Adipocyte (in vitro differentiated cells): ENCODE measurements around the gene RGS8.
A peak's percentile ranks its signal among the peaks of the same experiment; 100 is the strongest.

Source experiments
- DNase-seq: peaks from one replicate; pipeline ENCODE4 v3.0.0-alpha.2; 2015; ENCODE audit warnings: low read depth
- H3K27me3 ChIP-seq: replicated peaks from 2 replicates; pipeline ENCODE4 v1.7.0; 2013; ENCODE audit warnings: mild to moderate bottlenecking, low read length, moderate library complexity; ENCODE audit not compliant: control insufficient read depth, insufficient read depth
- H3K36me3 ChIP-seq: 2 replicates; pipeline ENCODE4 v1.7.0; 2013; ENCODE audit warnings: low read length, mild to moderate bottlenecking, moderate library complexity; ENCODE audit not compliant: control insufficient read depth, insufficient read depth, severe bottlenecking
- H3K4me1 ChIP-seq: 2 replicates; pipeline ENCODE4 v1.7.0; 2013; ENCODE audit warnings: mild to moderate bottlenecking, low read length, moderate library complexity; ENCODE audit not compliant: control insufficient read depth, insufficient read depth
- H3K4me3 ChIP-seq: 2 replicates; pipeline ENCODE4 v1.7.0; 2013; ENCODE audit warnings: mild to moderate bottlenecking, low read length, moderate library complexity
- H3K9ac ChIP-seq: 2 replicates; pipeline ENCODE4 v1.7.0; 2013; ENCODE audit warnings: mild to moderate bottlenecking, low read length, moderate library complexity
- H3K9me3 ChIP-seq: 2 replicates; pipeline ENCODE4 v1.7.0; 2013; ENCODE audit warnings: mild to moderate bottlenecking, low read length, moderate library complexity; ENCODE audit not compliant: control insufficient read depth

Gene RGS8, protein sequence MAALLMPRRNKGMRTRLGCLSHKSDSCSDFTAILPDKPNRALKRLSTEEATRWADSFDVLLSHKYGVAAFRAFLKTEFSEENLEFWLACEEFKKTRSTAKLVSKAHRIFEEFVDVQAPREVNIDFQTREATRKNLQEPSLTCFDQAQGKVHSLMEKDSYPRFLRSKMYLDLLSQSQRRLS

DNA sequence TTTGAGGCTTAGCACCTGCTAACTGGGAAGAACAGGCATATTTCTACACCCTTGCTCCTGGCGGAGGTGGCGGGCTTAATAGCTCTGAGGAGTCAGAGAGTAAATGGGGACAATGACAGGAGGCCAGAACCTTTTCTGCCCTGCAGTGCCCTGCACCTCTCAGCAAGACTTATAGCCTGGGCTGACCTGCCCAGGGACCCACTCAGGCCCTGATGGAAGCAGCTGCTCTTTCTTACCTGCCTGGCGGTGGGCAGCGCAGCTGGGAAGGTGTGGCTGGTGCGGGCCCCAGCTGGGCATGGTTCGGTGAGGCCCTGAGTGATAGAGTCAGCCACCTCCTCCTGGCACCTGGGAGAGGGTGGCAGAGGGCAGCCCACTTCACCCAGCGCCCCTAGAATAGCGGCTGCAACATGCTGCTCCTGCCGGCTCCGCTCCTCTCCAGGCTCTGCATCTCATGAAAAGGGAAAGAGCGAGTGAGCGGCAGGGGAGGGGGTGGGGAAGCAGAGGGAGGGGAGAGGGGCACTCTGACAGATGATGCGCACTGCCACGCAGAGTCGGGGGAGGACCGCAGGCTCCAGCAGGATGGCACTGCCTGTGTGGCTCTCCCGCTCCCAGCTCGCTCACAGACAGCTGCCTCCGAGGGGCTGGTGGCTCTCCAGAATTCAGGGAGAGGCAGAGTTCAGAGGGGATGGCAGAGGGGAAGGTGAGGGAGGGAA, at the start of gene RGS8:
Gene RGS8, minus strand, starts transcription at position 472 of the 713 bp plus-strand sequence. CDS start 14,938 bp downstream, outside the sequence.
- Histone ChIP-seq H3K9ac (no peak within 1 kb of the TSS), H3K36me3 (no peaks in the 10 kb centered on the region), H3K27me3 (peaks cover 59% of the 10 kb centered on the region), H3K4me1 (no peaks in the 10 kb centered on the region), H3K4me3 (no peak within 1 kb of the TSS), H3K9me3 (no peaks in the 10 kb centered on the region)
- no peak for DNase-seq

- Histone ChIP-seq H3K9me3 (peaks cover 6% of the 10 kb centered on the region), H3K4me1 (no peaks in the 10 kb centered on the region), H3K9ac (no peak overlapping the region), H3K4me3 (no peak overlapping the region), H3K36me3 (no peaks in the 10 kb centered on the region), H3K27me3 (peaks cover 12% of the 10 kb centered on the region)
- DNase-seq = peak; percentile 5
Observed at GRCh38 chr1:182731852-182732575, 47.6 kb upstream of the RGS8 start.

- Histone ChIP-seq H3K9me3 (no peaks in the 10 kb centered on the region), H3K27me3 (peaks cover 12% of the 10 kb centered on the region), H3K4me3 (no peak overlapping the region), H3K9ac (no peak overlapping the region), H3K36me3 (no peaks in the 10 kb centered on the region), H3K4me1 (peaks cover 16% of the 10 kb centered on the region)
- DNase-seq = no peak
Observed at GRCh38 chr1:182726912-182727311, 42.5 kb upstream of the RGS8 start.

DNA sequence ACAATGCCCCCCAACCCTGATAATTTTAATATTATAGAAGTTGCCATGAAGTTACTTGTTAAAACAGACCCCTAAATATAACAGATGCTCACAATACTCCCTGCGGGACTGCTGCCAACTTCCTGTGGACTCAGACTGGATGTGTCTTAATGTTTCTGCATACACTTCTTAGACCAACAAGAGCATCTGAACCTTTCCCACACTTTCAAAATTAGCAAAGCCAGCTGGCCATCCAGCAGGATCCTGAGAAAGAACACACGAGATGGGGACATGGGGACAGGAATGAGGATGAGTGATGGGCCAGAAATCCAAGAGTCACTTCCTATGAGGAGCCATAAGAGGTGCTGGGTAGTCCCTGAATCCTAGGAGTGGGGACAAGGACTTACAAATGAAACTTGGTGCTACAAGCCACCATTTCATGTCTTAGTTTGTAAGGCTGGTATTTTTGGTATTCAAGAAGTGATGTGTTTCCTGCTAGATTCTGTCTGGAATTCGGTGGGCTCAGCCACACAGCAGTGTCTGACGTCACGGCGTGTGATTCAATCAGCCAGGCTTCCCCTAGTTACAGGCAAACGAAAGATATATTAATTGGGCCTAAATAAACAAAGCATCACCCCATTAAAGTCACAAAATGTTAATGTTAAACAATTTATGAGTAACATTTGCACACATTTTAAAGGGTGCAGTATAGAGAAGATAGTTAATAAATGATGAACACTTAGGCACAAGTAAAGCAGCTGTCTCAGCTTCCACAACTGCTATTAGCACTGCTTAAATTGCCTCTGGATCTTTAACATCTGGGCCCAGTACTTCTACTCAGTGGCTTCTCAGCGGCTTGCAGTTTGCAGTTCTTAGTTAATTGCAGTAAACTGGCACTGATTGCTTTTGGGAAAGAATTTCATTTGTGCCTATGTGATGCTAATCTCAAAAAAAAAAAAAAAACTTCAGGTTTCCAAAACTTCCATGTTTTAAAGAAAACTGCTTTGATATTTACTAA, 41.2 kb upstream of the RGS8 start:
- H3K36me3 ChIP-seq = no peaks in the 10 kb centered on the region
- H3K4me1 ChIP-seq = peaks cover 16% of the 10 kb centered on the region
- no peak overlapping the region for H3K9ac ChIP-seq
- DNase-seq = no peak
- H3K9me3 ChIP-seq = no peaks in the 10 kb centered on the region
- H3K27me3 ChIP-seq = no peaks in the 10 kb centered on the region
- H3K4me3 ChIP-seq = no peak overlapping the region

DNA sequence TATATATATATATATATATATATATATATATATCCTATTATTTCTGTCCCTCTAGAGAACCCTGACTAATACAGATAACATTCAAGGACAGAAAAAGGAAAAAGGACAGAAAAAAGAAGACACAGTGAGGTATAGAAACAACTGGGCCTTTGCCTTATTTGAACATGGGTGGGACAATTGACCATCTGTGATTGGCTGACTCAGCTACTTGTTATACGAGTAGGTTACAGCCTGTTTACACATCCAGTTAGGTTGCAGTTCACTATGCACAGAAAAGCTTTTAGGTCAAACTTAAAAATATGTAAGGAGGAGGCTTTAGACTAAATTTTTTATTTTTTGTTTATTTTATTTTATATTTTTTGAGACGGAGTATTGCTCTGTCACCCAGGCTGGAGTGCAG, 39.8 kb upstream of the RGS8 start:
- no peak for DNase-seq
- Histone ChIP-seq H3K4me3 (no peak overlapping the region), H3K36me3 (no peaks in the 10 kb centered on the region), H3K4me1 (peaks cover 16% of the 10 kb centered on the region), H3K9ac (no peak overlapping the region), H3K9me3 (no peaks in the 10 kb centered on the region), H3K27me3 (no peaks in the 10 kb centered on the region)

DNA sequence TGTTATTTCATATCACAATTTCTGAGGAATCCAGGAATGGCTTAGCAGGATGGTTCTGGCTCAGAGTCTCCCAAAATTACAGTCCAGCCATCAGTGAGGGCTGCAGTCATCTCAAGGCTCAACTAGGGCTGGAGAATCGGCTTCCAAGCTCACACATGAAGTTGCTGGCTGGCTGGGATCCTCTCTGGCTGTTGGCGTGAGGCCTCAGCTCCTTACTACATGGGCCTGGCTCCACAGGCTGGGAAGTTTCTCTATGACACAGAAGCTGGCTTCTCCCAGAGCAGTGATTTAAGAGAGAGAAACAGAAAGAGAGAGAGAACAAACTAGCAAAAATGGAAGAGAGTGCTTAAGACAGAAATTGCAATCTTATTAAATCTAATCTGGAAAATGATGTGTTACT, 38.8 kb upstream of the RGS8 start:
- Histone ChIP-seq H3K4me1 (peaks cover 16% of the 10 kb centered on the region), H3K27me3 (no peaks in the 10 kb centered on the region), H3K4me3 (no peak overlapping the region), H3K9me3 (no peaks in the 10 kb centered on the region), H3K36me3 (no peaks in the 10 kb centered on the region), H3K9ac (no peak overlapping the region)
- DNase-seq = no peak

DNA sequence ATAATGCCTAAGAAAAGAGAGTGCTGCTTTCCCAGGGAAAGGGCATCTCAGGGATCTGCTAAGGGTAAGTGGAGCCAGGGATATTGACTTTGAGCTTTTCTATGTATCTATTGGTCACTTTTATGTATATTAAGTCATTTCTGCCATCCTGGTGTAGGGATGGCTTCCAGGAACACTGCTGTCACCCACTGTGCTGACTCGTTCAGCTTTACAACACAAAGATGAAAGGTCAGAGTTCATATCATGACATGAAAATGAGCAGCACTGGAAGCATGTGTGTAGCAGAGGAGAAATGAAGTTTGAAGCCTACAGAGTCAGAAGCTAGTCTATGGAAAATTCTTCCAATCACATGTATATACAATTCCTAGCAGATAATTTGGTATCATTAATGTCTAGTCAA, 37.1 kb upstream of the RGS8 start:
- Histone ChIP-seq H3K9me3 (no peaks in the 10 kb centered on the region), H3K9ac (no peak overlapping the region), H3K27me3 (peaks cover 13% of the 10 kb centered on the region), H3K4me1 (peaks cover 16% of the 10 kb centered on the region), H3K4me3 (no peak overlapping the region), H3K36me3 (no peaks in the 10 kb centered on the region)
- no peak for DNase-seq

DNA sequence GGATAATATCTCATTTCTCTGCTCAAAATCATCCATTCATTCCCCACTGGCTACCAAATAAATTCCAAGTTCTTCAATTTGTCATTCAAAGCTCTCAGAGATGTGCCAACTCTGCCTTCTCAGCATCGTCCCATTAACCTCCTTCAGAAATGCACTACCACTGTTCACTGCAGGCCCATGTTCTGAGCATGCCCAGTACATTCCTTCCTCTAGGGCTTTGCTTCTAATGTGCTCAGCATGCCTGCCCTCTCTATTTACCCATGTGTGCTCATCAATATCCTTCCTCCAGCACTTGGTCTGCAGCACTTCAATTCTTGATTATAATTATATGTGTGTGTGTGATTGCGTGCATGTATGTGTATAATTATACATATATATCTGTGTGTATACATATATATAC, 36.1 kb upstream of the RGS8 start:
- no peak overlapping the region for H3K9ac ChIP-seq
- H3K36me3 ChIP-seq = no peaks in the 10 kb centered on the region
- no peaks in the 10 kb centered on the region for H3K9me3 ChIP-seq
- no peak overlapping the region for H3K4me3 ChIP-seq
- DNase-seq = peak; percentile 24
- peaks cover 13% of the 10 kb centered on the region for H3K27me3 ChIP-seq
- peaks cover 12% of the 10 kb centered on the region for H3K4me1 ChIP-seq

GRCh38 chr1:182719553-182719952, 35.2 kb upstream of the RGS8 start:
- H3K9ac ChIP-seq = no peak overlapping the region
- peaks cover 8% of the 10 kb centered on the region for H3K4me1 ChIP-seq
- no peaks in the 10 kb centered on the region for H3K9me3 ChIP-seq
- H3K36me3 ChIP-seq = no peaks in the 10 kb centered on the region
- no peak for DNase-seq
- peaks cover 13% of the 10 kb centered on the region for H3K27me3 ChIP-seq
- H3K4me3 ChIP-seq = no peak overlapping the region

DNA sequence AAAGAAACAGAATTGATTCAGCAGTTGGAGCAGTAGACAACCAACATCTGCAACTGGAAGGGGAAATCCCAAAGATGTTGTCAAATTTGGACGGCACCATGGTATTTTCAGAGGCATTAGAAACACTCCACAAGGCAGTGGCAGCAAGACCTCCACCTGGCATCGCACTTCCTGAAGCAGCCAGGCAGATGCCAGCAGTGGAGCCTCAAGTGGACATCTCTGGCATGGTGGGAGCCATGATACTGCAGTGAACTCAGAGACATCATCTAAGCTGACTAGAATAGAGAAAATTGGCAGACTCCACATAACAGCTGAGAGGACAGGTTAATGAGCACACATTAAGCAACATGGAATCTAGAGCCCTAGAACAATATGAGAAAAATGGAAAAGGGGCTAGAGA, 33.9 kb upstream of the RGS8 start:
- H3K36me3 ChIP-seq = no peaks in the 10 kb centered on the region
- DNase-seq = no peak
- no peaks in the 10 kb centered on the region for H3K9me3 ChIP-seq
- H3K4me3 ChIP-seq = no peak overlapping the region
- no peak overlapping the region for H3K9ac ChIP-seq
- peaks cover 13% of the 10 kb centered on the region for H3K27me3 ChIP-seq
- peaks cover 3% of the 10 kb centered on the region for H3K4me1 ChIP-seq
